H1 (cell line): ENCODE results near the gene GRIK1. TPM values are rescaled to one million over a fixed set of nuclear protein-coding genes. Genes with fewer than 3 reads are reported as not detected.

Experiments
- CTCF ChIA-PET: fragments of 300-600 bp; sonication (Branson Sonifier 250); formaldehyde crosslinking; loops from one replicate; lab custom pipeline; 2021; ENCODE audit not compliant: partially characterized antibody; lab: Charles Lee
- POLR2A ChIA-PET: fragments of 300-600 bp; sonication (Branson Sonifier 250); formaldehyde crosslinking; loops from one replicate; lab custom pipeline; 2021; ENCODE audit warnings: inconsistent platforms; ENCODE audit not compliant: partially characterized antibody; lab: Charles Lee
- DNase-seq, 2 experiments: peaks; one replicate each; pipeline versions ENCODE4 v3.0.0 to v3.0.0-alpha.2; 2010 to 2022; ENCODE audit warnings: low spot score in 2 of 2, low read depth in 1 of 2, mixed read lengths in 1 of 2
- FAIRE-seq: peaks from 2 replicates; lab custom pipeline; 2011; peaks lifted over from hg19 to GRCh38; lab: Jason Lieb, UNC
- H2AFZ ChIP-seq: 2 replicates; pipeline ENCODE4 v1.8.1; 2012; ENCODE audit warnings: low read length, inconsistent platforms
- H2AK5ac ChIP-seq: 2 replicates; pipeline ENCODE4 v1.6.1; 2013; ENCODE audit warnings: low read depth, low read length
- H2BK120ac ChIP-seq: replicated peaks from 2 replicates; pipeline ENCODE3; 2013; ENCODE audit warnings: low read depth, low read length, inconsistent platforms
- H2BK12ac ChIP-seq: 2 replicates; pipeline ENCODE4 v1.6.1; 2013; ENCODE audit warnings: low read depth, low read length
- H2BK15ac ChIP-seq: 2 replicates; pipeline ENCODE4 v1.6.1; 2013; ENCODE audit warnings: low read length
- H2BK20ac ChIP-seq: 2 replicates; pipeline ENCODE4 v1.6.1; 2013; ENCODE audit warnings: low read length
- H2BK5ac ChIP-seq: 2 replicates; pipeline ENCODE4 v1.6.1; 2013; ENCODE audit warnings: low read depth, low read length
- H3K14ac ChIP-seq: 2 replicates; pipeline ENCODE4 v1.6.1; 2013; ENCODE audit warnings: inconsistent platforms; ENCODE audit not compliant: insufficient read length
- H3K18ac ChIP-seq: 2 replicates; pipeline ENCODE4 v1.6.1; 2013; ENCODE audit warnings: low read length; ENCODE audit errors: extremely low read depth
- H3K23ac ChIP-seq: 2 replicates; pipeline ENCODE4 v1.6.1; 2013; ENCODE audit warnings: inconsistent platforms; ENCODE audit not compliant: insufficient read length
- H3K23me2 ChIP-seq: 2 replicates; pipeline ENCODE4 v1.6.1; 2013; ENCODE audit warnings: low read depth, low read length
- H3K27ac ChIP-seq: 2 replicates; pipeline ENCODE4 v1.6.1; 2011; ENCODE audit warnings: low read depth, low read length, inconsistent platforms
- H3K27me3 ChIP-seq, 4 experiments: replicated peaks in 1 of 4; 1 replicate in 1 of 4; 2 replicates in 3 of 4; pipeline versions ENCODE4 v1.6.1 to v1.8.1; 2011 to 2013; ENCODE audit warnings: low read length in 3 of 4, mild to moderate bottlenecking in 3 of 4, inconsistent platforms in 2 of 4, mixed read lengths in 2 of 4, moderate library complexity in 1 of 4; ENCODE audit not compliant: control insufficient read depth in 3 of 4, insufficient read depth in 3 of 4; ENCODE audit errors: extremely low read depth in 1 of 4
- H3K36me3 ChIP-seq, 4 experiments: 2 replicates each; pipeline versions ENCODE4 v1.6.1 to v1.8.1; 2011 to 2013; ENCODE audit warnings: mild to moderate bottlenecking in 4 of 4, low read length in 3 of 4, moderate library complexity in 2 of 4, control low read depth in 1 of 4, inconsistent platforms in 1 of 4; ENCODE audit not compliant: insufficient read depth in 4 of 4, control insufficient read depth in 2 of 4
- H3K4ac ChIP-seq: replicated peaks from 2 replicates; pipeline ENCODE3; 2013; ENCODE audit warnings: low read length, low read depth, mixed read lengths, inconsistent platforms; ENCODE audit not compliant: insufficient read length
- H3K4me1 ChIP-seq, 4 experiments: replicated peaks in 1 of 4; 1 replicate in 1 of 4; 2 replicates in 3 of 4; pipeline versions ENCODE4 v1.6.1 to v1.8.1; 2011 to 2013; ENCODE audit warnings: low read length in 3 of 4, inconsistent platforms in 2 of 4, mixed read lengths in 1 of 4; ENCODE audit not compliant: insufficient read depth in 4 of 4, control insufficient read depth in 3 of 4
- H3K4me2 ChIP-seq, 2 experiments: 2 replicates each; pipeline versions ENCODE4 v1.6.1 to v1.8.1; 2011 to 2013; ENCODE audit warnings: low read depth in 2 of 2, low read length in 2 of 2, control low read depth in 1 of 2, inconsistent platforms in 1 of 2, mild to moderate bottlenecking in 1 of 2; ENCODE audit not compliant: insufficient read depth in 1 of 2
- H3K4me3 ChIP-seq, 4 experiments: fragments of 200-600, 300-600 bp in 1 of 4; sonication (generic), shearing (Covaris generic), sonication (Bioruptor Twin) in 1 of 4; 2 replicates each; pipeline versions ENCODE4 v1.5.1 to v1.8.1; 2011 to 2016; ENCODE audit warnings: low read length in 4 of 4, low read depth in 3 of 4, control low read depth in 2 of 4, inconsistent platforms in 2 of 4, mild to moderate bottlenecking in 2 of 4, mixed read lengths in 1 of 4, moderate library complexity in 1 of 4; ENCODE audit not compliant: insufficient read depth in 2 of 4; ENCODE audit errors: extremely low read depth in 1 of 4
- H3K56ac ChIP-seq: replicated peaks from 2 replicates; pipeline ENCODE3; 2013; ENCODE audit warnings: low read depth, mild to moderate bottlenecking, mixed read lengths, low read length, inconsistent platforms; ENCODE audit not compliant: insufficient read length
- H3K79me1 ChIP-seq: 2 replicates; pipeline ENCODE4 v1.6.1; 2013; ENCODE audit warnings: low read depth, low read length, control low read depth
- H3K79me2 ChIP-seq, 2 experiments: 2 replicates each; pipeline versions ENCODE4 v1.6.1 to v1.8.1; 2012 to 2013; ENCODE audit warnings: low read length in 2 of 2, mild to moderate bottlenecking in 2 of 2, inconsistent platforms in 1 of 2; ENCODE audit not compliant: insufficient read depth in 2 of 2, control insufficient read depth in 1 of 2
- H3K9ac ChIP-seq, 4 experiments: replicated peaks in 1 of 4; 1 replicate in 1 of 4; 2 replicates in 3 of 4; pipeline versions ENCODE4 v1.6.1 to v1.8.1; 2011 to 2013; ENCODE audit warnings: low read depth in 3 of 4, low read length in 3 of 4, control low read depth in 2 of 4, mild to moderate bottlenecking in 2 of 4, moderate library complexity in 2 of 4, inconsistent platforms in 1 of 4; ENCODE audit errors: extremely low read depth in 1 of 4
- H3K9me3 ChIP-seq, 2 experiments: 2 replicates each; pipeline versions ENCODE4 v1.6.1 to v1.8.1; 2012 to 2013; ENCODE audit warnings: mild to moderate bottlenecking in 2 of 2, moderate library complexity in 2 of 2, control low read depth in 1 of 2, inconsistent platforms in 1 of 2, low read depth in 1 of 2, low read length in 1 of 2, mixed read lengths in 1 of 2; ENCODE audit not compliant: insufficient read depth in 2 of 2
- H4K20me1 ChIP-seq, 2 experiments: replicated peaks in 1 of 2; 2 replicates each; pipeline versions ENCODE3 to v1.8.1; 2011 to 2013; ENCODE audit warnings: inconsistent platforms in 2 of 2, low read length in 2 of 2, mild to moderate bottlenecking in 1 of 2; ENCODE audit not compliant: insufficient read depth in 2 of 2, control insufficient read depth in 1 of 2
- H4K5ac ChIP-seq: 2 replicates; pipeline ENCODE4 v1.6.1; 2013; ENCODE audit warnings: low read length, low read depth, mixed read lengths, inconsistent platforms; ENCODE audit not compliant: insufficient read length
- H4K8ac ChIP-seq: 2 replicates; pipeline ENCODE4 v1.8.0; 2013; ENCODE audit warnings: mild to moderate bottlenecking, moderate library complexity, low read length, inconsistent platforms; ENCODE audit not compliant: insufficient read depth; ENCODE audit errors: extremely low read depth
- H4K91ac ChIP-seq: replicated peaks from 2 replicates; pipeline ENCODE3; 2013; ENCODE audit warnings: low read length, mixed read lengths, inconsistent platforms; ENCODE audit not compliant: insufficient read length
- BCL11A ChIP-seq, 2 experiments: IDR thresholded peaks; one replicate each; pipeline ENCODE4 v1.6.1; 2011; ENCODE audit warnings: low read depth in 2 of 2, low read length in 2 of 2, mild to moderate bottlenecking in 2 of 2
- BRCA1 ChIP-seq: IDR thresholded peaks from 2 replicates; pipeline ENCODE4 v1.6.1; 2012; ENCODE audit warnings: low read depth, low read length, improper control_type of control experiment
- CTCF ChIP-seq, 3 experiments: IDR thresholded peaks; 1 replicate in 2 of 3; 2 replicates in 1 of 3; pipeline versions ENCODE4 v1.5.1 to v1.6.1; 2011; ENCODE audit warnings: low read length in 3 of 3, mild to moderate bottlenecking in 3 of 3, inconsistent platforms in 2 of 3, low read depth in 1 of 3, moderate library complexity in 1 of 3; ENCODE audit not compliant: insufficient read depth in 1 of 3; ENCODE audit errors: control extremely low read depth in 1 of 3
- NRF1 ChIP-seq: IDR thresholded peaks from 2 replicates; pipeline ENCODE4 v1.6.1; 2011; ENCODE audit warnings: mild to moderate bottlenecking, low read depth, low read length, improper control_type of control experiment
- RAD21 ChIP-seq, 2 experiments: IDR thresholded peaks in 1 of 2; conservative IDR thresholded peaks in 1 of 2; 2 replicates each; pipeline ENCODE4 v1.6.1; 2011; ENCODE audit warnings: low read depth in 2 of 2, low read length in 2 of 2, improper control_type of control experiment in 1 of 2, inconsistent platforms in 1 of 2, mild to moderate bottlenecking in 1 of 2, moderate library complexity in 1 of 2
- RNF2 ChIP-seq: fragments of 200-900, 300-1000 bp; sonication (generic); IDR thresholded peaks from 2 replicates; pipeline ENCODE4 v1.7.1; 2016; ENCODE audit warnings: borderline replicate concordance, low read depth, mild to moderate bottlenecking, antibody characterized with exemption, low read length; ENCODE audit not compliant: poor library complexity, severe bottlenecking; ENCODE audit errors: missing control alignments
- SIX5 ChIP-seq: IDR thresholded peaks from 2 replicates; pipeline ENCODE4 v1.6.1; 2011; ENCODE audit warnings: mild to moderate bottlenecking, low read depth, low read length
- ZNF274 ChIP-seq: IDR thresholded peaks from 2 replicates; pipeline ENCODE4 v1.7.0; 2012; ENCODE audit warnings: low read length, borderline replicate concordance; ENCODE audit errors: extremely low read depth
- WGBS, 2 experiments: shearing (Covaris generic) in 1 of 2; methylation state at CpG; one replicate each; pipeline versions ENCODE4 v1.1.6 to v1.1.7; 2013 to 2015; ENCODE audit warnings: low lambda C conversion rate in 2 of 2, mixed read lengths in 2 of 2, inconsistent platforms in 1 of 2, low coverage in 1 of 2, missing lambda C conversion rate in 1 of 2; ENCODE audit not compliant: insufficient replicate concordance in 2 of 2, insufficient coverage in 1 of 2, insufficient read length in 1 of 2; ENCODE audit errors: extremely low coverage in 1 of 2, missing lambda C conversion rate in 1 of 2; 5-methylcytosine and 5-hydroxymethylcytosine counted together
- polyA plus RNA-seq, 7 experiments: library from polyadenylated mRNA; depleted of rRNA in 3 of 7; stranded (reverse) in 5 of 7; unstranded in 2 of 7; fragments of >200 nt in 5 of 7; fragments of 200-250 nt in 2 of 7; gene quantifications; 1 replicate in 5 of 7; 2 replicates in 1 of 7; 4 replicates in 1 of 7; pipeline versions ENCODE4 v1.2.1 to v1.2.3, GENCODE V29; 2011 to 2013; ENCODE audit warnings: missing spikeins in 2 of 7, mixed read lengths in 2 of 7
- total RNA-seq: library from RNA; stranded (reverse); fragmentation: NEBNext Ultra II Directional; extraction: Animal tissue kit (Norgen Biotek cat#: 25700); gene quantifications from 2 replicates; pipeline ENCODE4 v1.2.1, GENCODE V29; 2021

The GRIK1 gene
- total and polyA plus RNA-seq, 2 of the 8 experiments (the other 6 are each of a cell fraction or from before 2014, with no cell fraction given): 0.11 to 0.32 TPM

GRCh38 chr21:29904359-29905282, 35.2 kb downstream of the GRIK1 start:
- Histone ChIP-seq H4K5ac (no peak overlapping the region), H3K4me2 (no peak overlapping the region), H3K27me3 (no peaks in the 10 kb centered on the region), H2BK20ac (no peak overlapping the region), H3K23me2 (no peaks in the 10 kb centered on the region), H2AK5ac (no peak overlapping the region), H3K79me1 (no peaks in the 10 kb centered on the region), H2BK12ac (no peak overlapping the region), H3K4me1 (no peaks in the 10 kb centered on the region; a peak in 1 of 7 replicates), H3K56ac (no peak overlapping the region), H3K36me3 (no peaks in the 10 kb centered on the region), H3K9ac (no peak overlapping the region), H3K79me2 (no peaks in the 10 kb centered on the region), H4K91ac (no peak overlapping the region), H2BK15ac (no peak overlapping the region), H2AFZ (peak overlapping the region; percentile 86), H4K8ac (no peak overlapping the region), H3K4me3 (no peak overlapping the region), H3K9me3 (no peaks in the 10 kb centered on the region), H4K20me1 (no peaks in the 10 kb centered on the region), H2BK120ac (no peak overlapping the region), H3K14ac (no peak overlapping the region), H3K4ac (no peak overlapping the region), H2BK5ac (no peak overlapping the region), H3K27ac (no peak overlapping the region), H3K18ac (no peak overlapping the region), H3K23ac (no peak overlapping the region)
- ChIA-PET CTCF (interaction anchor here (0.9 kb wide), 1 partner anchor 141 kb away, joined by 3 read pairs; no protein-coding TSS in a partner anchor), POLR2A (no interaction called here)
- DNase-seq (no peak), FAIRE-seq (no peak)
- WGBS, 2 experiments: 85% methylated on average over 11 of the region's 11 CpGs; no CpG with 5 or more reads in 1 of the 2 experiments
- no peak for TF ChIP-seq BRCA1
- TF ChIP-seq CTCF (IDR thresholded peaks at IDR 0.05; ENCODE audit: control extremely low read depth in 1 of 3, insufficient read depth in 1 of 3, low read depth in 1 of 3, low read length in 3 of 3): peak in 1 of 3 experiments; percentile 6; a peak in 1 of 4 replicates
- TF ChIP-seq NRF1: no peak
- no peak for TF ChIP-seq RNF2
- TF ChIP-seq SIX5: no peak
- TF ChIP-seq BCL11A (IDR thresholded peaks at IDR 0.05; ENCODE audit: low read depth in 2 of 2, low read length in 2 of 2): no peak
- TF ChIP-seq RAD21 (IDR thresholded peaks at IDR 0.05 in 1 of 2, conservative IDR thresholded peaks at IDR 0.05 in 1 of 2; ENCODE audit: low read depth in 2 of 2, low read length in 2 of 2): peak; percentile 13 to 39; a peak in 2 of 4 replicates
- no peak for TF ChIP-seq ZNF274
